Dendritic cell treated with granulocyte-macrophage colony-stimulating factor and Interleukin-4, amounts not matched to agents 40 ng/mL and 50 ng/mL, for 4 days (primary cell): ENCODE data around the gene PHC3.
A peak's percentile ranks its signal among the peaks of the same experiment; 100 is the strongest.

Experiments used
- H3K27ac Mint-ChIP-seq: one replicate; pipeline ENCODE4 v1.8.0; 2022; ENCODE audit warnings: mild to moderate bottlenecking, mixed read lengths
- H3K27me3 Mint-ChIP-seq: one replicate; pipeline ENCODE4 v1.8.0; 2022; ENCODE audit warnings: mild to moderate bottlenecking, mixed read lengths
- H3K36me3 Mint-ChIP-seq: one replicate; pipeline ENCODE4 v1.8.0; 2022; ENCODE audit warnings: low read depth, mixed read lengths
- H3K4me1 Mint-ChIP-seq: one replicate; pipeline ENCODE4 v1.8.0; 2022; ENCODE audit warnings: low read depth, mixed read lengths
- H3K4me3 Mint-ChIP-seq: one replicate; pipeline ENCODE4 v1.8.0; 2022; ENCODE audit warnings: mild to moderate bottlenecking, moderate library complexity, mixed read lengths
- H3K9me3 Mint-ChIP-seq: one replicate; pipeline ENCODE4 v1.8.0; 2022; ENCODE audit warnings: mixed read lengths
- intact Hi-C: fragments of 100-400 bp; cut with micrococcal nuclease; formaldehyde crosslinking; loops from one replicate; pipeline ENCODE4 v1.15.0; 2022

Gene PHC3

DNA sequence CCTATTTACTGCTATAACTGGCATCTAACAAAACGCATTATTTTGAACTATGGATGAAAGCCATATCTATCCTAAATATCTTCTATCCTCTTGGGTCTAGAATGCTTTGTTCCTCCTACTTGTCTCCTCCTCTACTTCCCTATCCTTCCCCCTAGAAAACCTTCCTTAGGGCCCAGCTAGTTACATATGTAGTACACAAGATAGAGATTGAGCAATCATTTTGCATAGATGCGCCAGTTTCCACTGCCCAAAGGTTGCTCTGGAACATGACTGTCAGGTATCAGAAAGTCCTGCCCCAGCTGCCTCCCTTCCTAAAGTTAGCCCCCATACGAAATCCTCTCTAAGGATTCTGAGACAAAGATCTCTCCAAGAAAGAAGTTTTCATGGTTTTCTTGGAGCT lies 88.6 kb downstream of the PHC3 start:
- H3K4me1 Mint-ChIP-seq, result no peaks in the 10 kb centered on the region
- intact Hi-C loops, result loop anchor here (10.0 kb wide), 2 partner anchors 108 to 228 kb away; partner anchors contain the start of gene LRRC31
- H3K27ac Mint-ChIP-seq, result no peak overlapping the region
- no peaks in the 10 kb centered on the region for H3K9me3 Mint-ChIP-seq
- no peaks in the 10 kb centered on the region for H3K27me3 Mint-ChIP-seq
- no peak overlapping the region for H3K4me3 Mint-ChIP-seq
- peaks cover 45% of the 10 kb centered on the region for H3K36me3 Mint-ChIP-seq

DNA sequence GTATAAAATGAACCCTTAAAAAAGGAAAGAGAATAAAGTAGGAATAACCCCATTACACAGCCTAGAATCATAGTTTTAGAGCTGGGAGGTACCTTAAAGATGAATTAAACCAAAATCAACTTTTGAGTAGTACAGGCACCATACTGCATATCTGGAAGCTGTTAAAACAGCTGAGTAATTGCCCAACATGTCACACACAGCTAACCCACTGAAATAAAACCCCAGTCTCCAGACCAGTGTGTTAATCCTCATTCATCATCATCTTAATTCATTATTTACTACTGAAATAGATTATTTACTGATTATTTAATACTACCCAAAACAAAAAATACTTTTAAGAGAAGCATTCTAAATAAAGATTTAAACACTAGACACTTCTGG lies 90.9 kb downstream of the PHC3 start:
- H3K9me3 Mint-ChIP-seq, result no peaks in the 10 kb centered on the region
- no peaks in the 10 kb centered on the region for H3K4me1 Mint-ChIP-seq
- H3K27me3 Mint-ChIP-seq, result no peaks in the 10 kb centered on the region
- H3K4me3 Mint-ChIP-seq, result no peak overlapping the region
- H3K27ac Mint-ChIP-seq, result no peak overlapping the region
- intact Hi-C loops, result loop anchor here (10.0 kb wide), 2 partner anchors 106 to 226 kb away; partner anchors contain the start of gene LRRC31
- peaks cover 41% of the 10 kb centered on the region for H3K36me3 Mint-ChIP-seq

DNA sequence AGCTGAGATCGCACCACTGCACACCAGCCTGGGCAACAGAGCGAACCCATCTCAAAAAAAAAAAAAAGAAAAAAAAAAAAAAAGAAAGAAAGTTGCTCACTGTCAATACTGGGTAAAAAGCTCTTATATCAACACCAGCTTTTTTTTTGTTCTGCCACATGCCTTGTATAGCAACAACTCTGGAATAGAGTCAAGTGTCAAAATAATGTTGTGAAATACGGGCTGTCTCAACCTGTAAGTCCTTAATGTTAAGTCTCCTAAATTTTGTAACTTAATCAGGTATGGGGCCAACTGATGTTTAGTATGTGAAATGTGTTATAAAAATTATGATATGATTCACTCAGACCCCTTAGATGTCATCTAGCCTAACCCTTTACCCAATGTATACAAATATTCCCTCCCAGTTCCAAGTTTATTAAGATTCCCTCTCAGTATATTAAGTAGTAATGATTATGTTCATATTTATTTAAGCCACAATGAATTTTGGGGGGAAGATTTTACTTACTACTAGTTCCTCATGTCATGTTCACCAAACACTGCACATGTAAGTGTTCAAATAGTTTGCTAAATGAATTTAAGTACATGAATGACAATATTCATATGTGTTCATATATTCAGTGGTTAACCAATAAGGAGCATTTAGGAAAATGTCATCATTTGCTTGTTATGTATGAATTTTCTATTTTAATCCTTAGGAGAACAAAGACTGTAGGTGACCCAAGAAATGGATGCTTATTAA lies 91.5 kb downstream of the PHC3 start:
- no peaks in the 10 kb centered on the region for H3K9me3 Mint-ChIP-seq

DNA sequence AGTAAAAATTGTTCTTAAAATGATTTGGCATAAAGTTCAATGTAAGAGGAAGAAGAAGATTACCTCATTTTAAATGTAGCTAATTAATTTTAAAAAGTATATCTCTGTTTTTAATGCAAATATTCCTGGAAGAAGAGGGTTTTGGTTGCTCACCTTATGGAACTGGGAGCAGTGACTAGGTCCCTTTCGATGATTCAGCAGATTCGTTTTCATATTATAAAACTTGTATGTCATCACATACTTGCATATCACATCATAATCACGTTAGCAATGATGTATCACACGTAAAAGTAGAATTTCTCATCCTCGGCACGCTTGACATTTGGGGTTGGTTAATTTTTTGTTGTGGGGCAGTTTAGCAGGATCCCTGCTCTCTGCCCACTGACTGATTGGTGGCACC lies 96.1 kb downstream of the PHC3 start:
- Mint-ChIP-seq H3K9me3 (no peaks in the 10 kb centered on the region), H3K27ac (no peak overlapping the region), H3K27me3 (no peaks in the 10 kb centered on the region), H3K4me1 (no peaks in the 10 kb centered on the region), H3K36me3 (peaks cover 49% of the 10 kb centered on the region), H3K4me3 (no peak overlapping the region)
- intact Hi-C loops, result no loop called here

More for the DNA sequence above, 91.5 kb downstream of the PHC3 start:
- peaks cover 39% of the 10 kb centered on the region for H3K36me3 Mint-ChIP-seq
- H3K27me3 Mint-ChIP-seq, result no peaks in the 10 kb centered on the region
- H3K27ac Mint-ChIP-seq, result no peak overlapping the region
- H3K4me1 Mint-ChIP-seq, result no peaks in the 10 kb centered on the region
- H3K4me3 Mint-ChIP-seq, result no peak overlapping the region
- intact Hi-C loops, result loop anchor here (10.0 kb wide), 2 partner anchors 105 to 225 kb away; partner anchors contain the start of gene LRRC31

DNA sequence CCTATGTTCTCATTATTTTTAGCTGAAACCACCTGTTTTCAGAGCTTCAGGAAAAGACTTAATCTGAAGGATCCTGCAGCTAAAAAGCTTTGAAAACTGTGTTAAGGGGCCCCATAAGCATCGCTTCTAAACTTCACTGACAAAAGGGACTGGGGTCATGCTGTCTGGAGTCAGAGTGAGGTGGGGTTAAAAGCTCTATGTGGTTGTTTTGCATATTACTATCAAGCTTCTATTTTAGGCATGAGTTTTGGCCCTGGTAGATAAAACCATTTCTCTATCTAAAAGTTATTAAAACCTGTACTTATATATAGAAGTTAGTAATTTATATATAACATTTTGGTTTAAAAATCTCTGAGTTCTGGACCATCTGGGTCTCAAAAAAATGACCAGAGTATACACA lies 98.2 kb downstream of the PHC3 start:
- no peaks in the 10 kb centered on the region for H3K4me1 Mint-ChIP-seq
- intact Hi-C loops, result no loop called here
- H3K36me3 Mint-ChIP-seq, result peaks cover 52% of the 10 kb centered on the region

DNA sequence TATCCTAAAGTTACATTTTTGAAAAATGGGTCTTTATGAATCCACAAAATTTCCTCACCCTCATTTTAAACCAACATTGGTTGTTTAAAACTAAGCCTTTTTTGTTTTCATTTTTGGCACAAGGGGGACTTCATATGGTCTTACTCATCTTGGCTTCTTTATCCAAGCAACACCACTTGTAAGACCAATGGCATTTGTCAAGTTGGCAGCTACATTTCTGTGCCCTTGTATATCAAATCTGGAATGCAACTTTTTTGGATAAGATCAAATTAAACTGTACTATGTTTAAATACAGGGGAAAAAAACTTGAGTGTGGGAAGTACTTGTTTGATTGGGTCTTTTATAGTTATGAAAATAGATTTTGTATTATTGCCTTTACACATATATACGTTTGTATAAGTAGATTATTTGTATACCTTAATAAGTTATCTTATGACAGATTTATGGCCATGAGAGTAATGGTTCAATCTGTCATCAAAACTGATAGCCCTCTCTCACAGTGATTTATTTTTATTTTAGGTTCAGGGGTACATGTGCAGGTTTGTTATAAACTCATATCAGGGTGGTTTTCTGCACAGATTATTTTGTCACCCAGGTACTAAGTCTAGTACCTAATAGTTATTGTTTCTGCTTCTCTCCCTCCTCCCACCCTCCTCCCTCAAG lies 100.3 kb downstream of the PHC3 start:
- Mint-ChIP-seq H3K4me3 (no peak overlapping the region), H3K36me3 (peaks cover 55% of the 10 kb centered on the region), H3K9me3 (no peaks in the 10 kb centered on the region), H3K4me1 (no peaks in the 10 kb centered on the region), H3K27me3 (no peaks in the 10 kb centered on the region), H3K27ac (no peak overlapping the region)
- intact Hi-C loops, result no loop called here

More for the DNA sequence above, 98.2 kb downstream of the PHC3 start:
- Mint-ChIP-seq H3K4me3 (no peak overlapping the region), H3K27me3 (no peaks in the 10 kb centered on the region), H3K27ac (no peak overlapping the region), H3K9me3 (no peaks in the 10 kb centered on the region)

DNA sequence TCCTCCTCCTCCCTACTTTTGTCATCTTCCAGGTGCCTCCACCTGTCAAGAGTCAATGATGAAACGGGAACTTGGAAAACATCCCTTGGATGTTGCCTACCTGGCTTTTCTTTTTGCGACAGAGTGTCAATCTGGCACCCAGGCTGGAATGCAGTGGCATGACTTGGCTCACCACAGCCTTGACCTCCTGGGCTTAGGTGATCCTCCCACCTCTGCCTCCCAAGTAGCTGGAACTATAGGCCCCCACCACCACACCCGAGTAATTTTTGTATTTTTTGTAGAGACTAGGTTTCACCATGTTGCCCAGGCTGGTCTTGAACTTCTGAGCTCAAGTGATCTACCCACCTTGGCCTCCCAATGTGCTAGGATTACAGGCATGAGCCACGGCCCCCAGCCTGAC lies 100.9 kb downstream of the PHC3 start:
- Mint-ChIP-seq H3K4me3 (no peak overlapping the region), H3K4me1 (no peaks in the 10 kb centered on the region), H3K36me3 (peaks cover 49% of the 10 kb centered on the region), H3K27me3 (no peaks in the 10 kb centered on the region), H3K9me3 (no peaks in the 10 kb centered on the region), H3K27ac (no peak overlapping the region)
- intact Hi-C loops, result no loop called here

DNA sequence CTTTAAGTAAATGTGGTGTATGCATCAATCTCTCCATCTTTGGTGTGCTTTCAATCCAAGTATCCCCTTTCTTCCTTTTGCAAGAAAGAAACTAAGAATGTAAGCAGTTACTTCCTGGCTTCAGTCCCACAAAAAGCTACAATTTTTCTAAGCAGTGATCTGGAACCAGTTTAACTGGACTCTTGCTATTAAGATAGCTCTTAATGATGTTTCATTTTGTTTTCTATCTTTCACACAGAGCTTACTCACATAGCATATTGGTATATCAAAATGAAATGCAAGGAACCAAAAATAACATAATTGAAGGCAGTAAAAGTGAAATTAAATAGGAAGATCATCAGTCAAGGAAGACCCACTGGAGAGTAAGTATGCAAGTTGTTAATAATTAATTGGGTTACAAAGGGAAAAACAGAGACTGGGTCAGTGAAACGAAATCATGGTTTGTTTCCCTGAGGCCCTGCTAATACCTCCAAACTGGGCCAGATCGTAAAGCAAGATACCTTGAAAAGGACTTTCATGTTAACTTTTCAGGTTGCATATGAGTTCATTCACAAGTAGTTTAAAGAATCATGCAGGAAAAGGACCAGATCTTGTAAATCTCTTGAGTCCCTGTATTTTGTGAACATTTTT lies 101.9 kb downstream of the PHC3 start:
- intact Hi-C loops, result no loop called here
- no peaks in the 10 kb centered on the region for H3K27me3 Mint-ChIP-seq
- no peak overlapping the region for H3K4me3 Mint-ChIP-seq
- peaks cover 47% of the 10 kb centered on the region for H3K36me3 Mint-ChIP-seq
- H3K4me1 Mint-ChIP-seq, result no peaks in the 10 kb centered on the region
- H3K9me3 Mint-ChIP-seq, result no peaks in the 10 kb centered on the region
- H3K27ac Mint-ChIP-seq, result no peak overlapping the region

DNA sequence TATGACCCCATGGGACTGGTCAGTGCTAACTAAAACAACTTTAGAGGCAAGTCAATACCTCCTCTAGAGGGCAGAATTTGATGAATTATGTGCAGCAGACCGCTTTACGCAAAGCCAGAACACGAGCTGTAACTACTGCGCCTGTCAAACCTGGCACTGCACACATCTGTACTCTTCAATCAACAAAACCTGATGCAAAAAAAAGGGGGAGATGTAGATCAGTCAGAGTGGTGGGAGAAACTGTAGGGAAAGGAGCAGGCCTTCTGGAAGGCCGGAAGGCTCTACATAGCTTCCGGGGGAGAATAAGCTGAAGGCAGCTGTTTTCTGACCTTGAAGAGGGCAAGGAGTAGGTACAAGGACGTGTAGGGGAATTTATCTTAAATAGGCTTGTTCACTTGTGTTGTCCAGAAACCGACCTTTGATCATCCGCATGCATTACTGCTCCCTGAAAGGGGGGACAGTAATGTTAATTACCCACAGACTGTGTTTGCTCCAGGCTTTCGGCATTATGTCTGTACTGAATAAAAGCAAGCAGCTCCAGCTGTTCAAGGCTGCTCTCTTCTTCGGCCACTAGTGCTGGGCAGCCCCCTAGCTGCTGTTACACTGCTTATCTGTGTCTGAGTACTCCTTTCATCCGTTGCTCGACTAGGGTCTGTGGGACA lies 102.8 kb downstream of the PHC3 start:
- peak overlapping the region; percentile 18 for H3K27ac Mint-ChIP-seq
- intact Hi-C loops, result no loop called here
- H3K36me3 Mint-ChIP-seq, result peaks cover 51% of the 10 kb centered on the region
- H3K4me1 Mint-ChIP-seq, result no peaks in the 10 kb centered on the region
- no peaks in the 10 kb centered on the region for H3K27me3 Mint-ChIP-seq
- H3K9me3 Mint-ChIP-seq, result no peaks in the 10 kb centered on the region
- no peak overlapping the region for H3K4me3 Mint-ChIP-seq

DNA sequence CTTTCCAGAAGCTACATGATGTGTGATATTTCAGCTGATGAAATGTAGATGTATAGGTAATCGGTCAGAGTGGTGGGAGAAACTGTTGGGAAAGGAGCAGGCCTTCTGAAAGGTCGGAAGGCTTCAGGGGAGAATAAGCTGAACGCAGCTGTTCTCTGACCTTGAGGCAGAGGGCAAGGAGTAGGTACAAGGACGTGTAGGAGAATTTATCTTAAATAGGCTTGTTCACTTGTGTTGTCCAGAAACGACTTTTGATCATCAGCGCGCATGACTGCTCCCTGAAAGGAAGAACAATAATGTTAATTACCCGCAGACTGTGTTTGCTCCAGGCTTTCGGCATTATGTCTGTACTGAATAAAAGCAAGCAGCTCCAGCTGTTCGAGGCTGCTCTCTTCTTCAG lies 104.2 kb downstream of the PHC3 start:
- intact Hi-C loops, result no loop called here

DNA sequence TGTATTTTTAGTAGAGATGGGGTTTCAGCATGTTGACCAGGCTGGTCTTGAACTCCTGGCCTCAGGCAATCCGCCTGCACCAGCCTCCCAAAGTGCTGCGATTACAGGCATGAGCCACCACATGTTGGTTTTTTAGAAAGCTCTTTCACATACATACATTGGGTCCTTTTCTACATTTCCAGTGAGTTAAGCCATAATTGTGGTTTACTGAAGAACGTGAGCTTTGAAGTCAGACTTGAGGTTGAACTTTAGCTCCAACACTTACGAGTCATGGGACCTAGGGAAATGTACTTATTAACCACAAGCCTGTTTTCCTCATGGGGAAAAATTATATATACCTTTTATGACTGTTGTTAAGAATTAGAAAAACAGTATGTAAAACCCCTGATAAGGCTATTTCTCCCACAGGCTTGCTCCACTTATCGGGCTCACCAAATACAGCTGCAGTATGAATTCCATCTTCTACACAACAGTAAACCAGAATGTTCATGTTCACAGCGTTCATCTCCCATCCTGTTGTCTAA lies 104.8 kb downstream of the PHC3 start:
- no peaks in the 10 kb centered on the region for H3K4me1 Mint-ChIP-seq
- intact Hi-C loops, result no loop called here
- H3K27ac Mint-ChIP-seq, result no peak overlapping the region
- no peak overlapping the region for H3K4me3 Mint-ChIP-seq
- peaks cover 9% of the 10 kb centered on the region for H3K9me3 Mint-ChIP-seq
- H3K36me3 Mint-ChIP-seq, result peaks cover 42% of the 10 kb centered on the region
- no peaks in the 10 kb centered on the region for H3K27me3 Mint-ChIP-seq

More for the DNA sequence above, 104.2 kb downstream of the PHC3 start:
- Mint-ChIP-seq H3K27ac (no peak overlapping the region), H3K4me3 (no peak overlapping the region), H3K36me3 (peaks cover 44% of the 10 kb centered on the region), H3K4me1 (no peaks in the 10 kb centered on the region), H3K27me3 (no peaks in the 10 kb centered on the region), H3K9me3 (peaks cover 4% of the 10 kb centered on the region)

DNA sequence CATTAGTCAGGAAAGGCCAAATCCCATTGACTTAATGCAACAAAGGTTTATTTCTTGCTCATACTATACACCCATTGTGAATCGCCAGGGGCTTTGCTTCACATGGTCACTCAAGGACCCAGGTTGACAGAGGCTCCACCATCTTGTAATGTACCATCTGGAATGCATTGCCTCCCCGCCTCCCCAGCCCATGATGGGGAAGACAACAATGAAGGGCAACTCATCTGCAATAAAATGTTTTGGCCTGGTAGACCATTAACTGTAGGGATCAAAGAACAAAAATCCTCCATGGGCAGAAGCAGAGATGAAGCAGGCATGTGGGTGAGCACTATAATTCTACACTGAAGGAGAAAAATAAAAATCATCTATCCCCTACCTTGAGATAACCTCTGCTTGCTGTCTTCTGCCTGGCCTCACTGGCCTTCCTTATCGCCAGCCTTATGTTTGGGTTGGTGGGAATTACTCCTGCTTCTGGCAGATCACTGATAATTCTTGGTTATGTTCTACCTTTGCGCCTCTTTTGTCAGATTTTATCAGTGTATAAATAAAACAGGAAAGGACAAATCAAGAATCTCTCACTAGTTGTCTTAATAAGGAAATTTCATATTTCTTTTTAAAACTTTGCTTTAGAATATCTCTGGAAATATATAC lies 106.0 kb downstream of the PHC3 start:
- Mint-ChIP-seq H3K4me3 (no peak overlapping the region), H3K27me3 (no peaks in the 10 kb centered on the region), H3K27ac (no peak overlapping the region), H3K36me3 (peaks cover 40% of the 10 kb centered on the region), H3K9me3 (peaks cover 19% of the 10 kb centered on the region), H3K4me1 (no peaks in the 10 kb centered on the region)
- intact Hi-C loops, result no loop called here

DNA sequence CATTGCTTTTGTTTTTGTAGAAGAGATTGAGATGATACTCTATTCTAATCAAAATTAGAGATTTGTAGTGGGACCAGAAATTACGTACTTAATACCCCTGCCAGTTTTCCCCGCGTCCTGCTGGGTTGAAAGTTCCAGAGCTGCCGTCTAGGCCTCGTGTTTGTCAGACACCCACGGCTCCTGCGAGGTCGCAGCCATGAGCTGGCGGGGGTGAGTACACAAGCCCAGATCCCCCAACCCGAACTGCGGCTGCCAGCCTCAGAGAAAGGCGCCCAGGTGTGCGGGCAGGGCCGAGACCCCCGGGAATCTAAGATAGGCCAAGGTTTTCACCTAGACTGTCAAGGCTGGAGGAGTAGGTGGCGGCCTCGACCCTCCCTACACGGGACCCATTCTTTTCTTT lies 117.4 kb downstream of the PHC3 start:
- intact Hi-C loops, result no loop called here
- no peak overlapping the region for H3K27ac Mint-ChIP-seq

More for the DNA sequence above, 117.4 kb downstream of the PHC3 start:
- Mint-ChIP-seq H3K9me3 (peaks cover 10% of the 10 kb centered on the region), H3K4me3 (no peak overlapping the region), H3K36me3 (peaks cover 32% of the 10 kb centered on the region), H3K4me1 (no peaks in the 10 kb centered on the region), H3K27me3 (no peaks in the 10 kb centered on the region)
